ENCODE data around the gene PCYT2.

PCYT2 gene

GRCh38 chr17:81910840-81911276 is 341 bp downstream of the PCYT2 start:
- no peak for TF ChIP-seq POLR2AphosphoS5 (IDR thresholded peaks at IDR 0.05; ENCODE audit: low read depth)
- no peak for TF ChIP-seq CTCF (IDR thresholded peaks at IDR 0.05; ENCODE audit: insufficient read depth, low read length)
- TF ChIP-seq REST (IDR thresholded peaks at IDR 0.05; ENCODE audit: insufficient replicate concordance, low read depth): no peak
- no peak for TF ChIP-seq GABPA (IDR thresholded peaks at IDR 0.05; ENCODE audit: low read depth)
- no peak for TF ChIP-seq SPI1 (IDR thresholded peaks at IDR 0.05; ENCODE audit: borderline replicate concordance, low read depth)
- H3K4me3 ChIP-seq (replicated peaks; ENCODE audit: insufficient read depth, low read length): peak overlapping the region; percentile 89
- H3K27ac ChIP-seq (replicated peaks): peak overlapping the region; percentile 55
- H3K27me3 ChIP-seq (ENCODE audit: insufficient read depth, poor library complexity, severe bottlenecking): no peaks in the 10 kb centered on the region
- no peak for DNase-seq (ENCODE audit: low read depth in 1 of 2, low spot score in 1 of 2)

DNA sequence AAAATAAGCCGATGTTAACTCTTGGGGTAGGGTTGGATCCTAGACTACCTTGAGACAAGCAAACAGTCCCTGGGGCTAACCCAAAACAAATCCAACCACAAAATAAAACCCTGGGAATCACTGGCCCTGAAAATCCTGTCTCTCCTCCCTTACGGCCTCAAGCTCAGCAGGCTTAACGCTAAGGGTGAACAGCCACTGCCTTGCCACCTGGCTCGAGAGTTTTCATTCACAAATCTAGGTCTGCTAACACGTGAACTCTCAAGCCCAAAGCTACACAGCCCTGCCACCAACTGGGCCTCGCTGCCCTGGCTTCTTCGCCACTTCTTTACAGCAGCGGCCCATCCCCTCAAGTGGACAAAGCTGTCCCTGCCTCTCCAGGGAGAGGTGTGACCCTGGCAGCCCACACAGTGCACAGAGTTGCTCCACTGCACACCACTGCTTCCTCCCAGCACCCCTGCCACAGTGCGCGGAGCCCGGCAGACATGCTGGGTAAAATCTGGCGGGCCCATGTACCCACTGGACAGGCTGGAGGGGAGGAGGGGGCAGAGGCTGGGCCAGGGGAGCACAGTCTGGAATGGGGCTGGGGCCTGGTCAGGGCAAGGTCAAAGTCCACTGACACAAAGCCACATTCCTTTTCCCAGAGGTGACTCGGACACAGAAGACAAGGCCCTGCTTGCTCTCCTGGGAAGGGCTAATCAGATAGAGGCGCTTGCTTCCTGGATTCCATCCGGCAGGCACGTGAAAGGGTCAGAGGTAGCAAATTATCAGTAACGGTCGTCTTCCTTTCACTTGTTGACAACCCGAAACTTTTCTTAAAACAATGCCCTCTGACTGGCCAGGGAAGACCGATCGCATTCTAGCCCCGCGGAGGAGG is 996 bp downstream of the PCYT2 start:
- TF ChIP-seq POLR2AphosphoS5 (IDR thresholded peaks at IDR 0.05; ENCODE audit: low read depth): no peak
- no peak for TF ChIP-seq REST (IDR thresholded peaks at IDR 0.05; ENCODE audit: insufficient replicate concordance, low read depth)
- TF ChIP-seq SPI1 (IDR thresholded peaks at IDR 0.05; ENCODE audit: borderline replicate concordance, low read depth): no peak
- no peak for TF ChIP-seq GABPA (IDR thresholded peaks at IDR 0.05; ENCODE audit: low read depth)
- no peak for TF ChIP-seq CTCF (IDR thresholded peaks at IDR 0.05; ENCODE audit: insufficient read depth, low read length)
- Histone ChIP-seq H3K27me3 (ENCODE audit: insufficient read depth, poor library complexity, severe bottlenecking) (no peaks in the 10 kb centered on the region), H3K27ac (replicated peaks) (peak overlapping the region; percentile 55), H3K4me3 (replicated peaks; ENCODE audit: insufficient read depth, low read length) (peak overlapping the region; percentile 89)
- no peak for DNase-seq (ENCODE audit: low read depth in 1 of 2, low spot score in 1 of 2)

DNA sequence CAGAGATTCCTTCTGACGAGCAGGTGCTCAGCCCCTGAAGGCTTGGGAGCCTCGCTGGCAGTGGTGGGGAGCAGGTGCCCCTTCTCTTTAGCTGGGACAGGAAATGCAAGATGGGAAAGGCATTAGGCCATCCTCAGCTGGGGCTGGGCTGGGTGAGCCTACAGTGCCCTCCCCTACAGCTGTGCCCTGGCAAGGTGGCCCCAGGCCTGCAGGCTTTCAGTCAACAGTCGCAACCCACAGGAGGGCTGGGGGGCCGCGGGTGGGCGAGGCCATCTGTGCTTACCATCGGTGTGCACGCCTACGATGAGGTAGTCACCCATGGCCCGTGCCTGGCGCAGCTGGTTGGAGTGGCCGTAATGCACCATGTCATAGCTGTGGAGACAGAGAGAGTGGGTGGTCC is 2.0 kb downstream of the PCYT2 start:
- H3K4me3 ChIP-seq (replicated peaks; ENCODE audit: insufficient read depth, low read length): no peak overlapping the region
- H3K27me3 ChIP-seq (ENCODE audit: insufficient read depth, poor library complexity, severe bottlenecking): no peaks in the 10 kb centered on the region
- H3K27ac ChIP-seq (replicated peaks): no peak overlapping the region
- DNase-seq (ENCODE audit: low read depth in 1 of 2, low spot score in 1 of 2): no peak
- TF ChIP-seq POLR2AphosphoS5 (IDR thresholded peaks at IDR 0.05; ENCODE audit: low read depth) (no peak), CTCF (IDR thresholded peaks at IDR 0.05; ENCODE audit: insufficient read depth, low read length) (no peak), REST (IDR thresholded peaks at IDR 0.05; ENCODE audit: insufficient replicate concordance, low read depth) (no peak), GABPA (IDR thresholded peaks at IDR 0.05; ENCODE audit: low read depth) (no peak), SPI1 (IDR thresholded peaks at IDR 0.05; ENCODE audit: borderline replicate concordance, low read depth) (no peak)

All from HL-60 (cell line).